Measurements from ENCODE around the gene NIPAL4.

DNA sequence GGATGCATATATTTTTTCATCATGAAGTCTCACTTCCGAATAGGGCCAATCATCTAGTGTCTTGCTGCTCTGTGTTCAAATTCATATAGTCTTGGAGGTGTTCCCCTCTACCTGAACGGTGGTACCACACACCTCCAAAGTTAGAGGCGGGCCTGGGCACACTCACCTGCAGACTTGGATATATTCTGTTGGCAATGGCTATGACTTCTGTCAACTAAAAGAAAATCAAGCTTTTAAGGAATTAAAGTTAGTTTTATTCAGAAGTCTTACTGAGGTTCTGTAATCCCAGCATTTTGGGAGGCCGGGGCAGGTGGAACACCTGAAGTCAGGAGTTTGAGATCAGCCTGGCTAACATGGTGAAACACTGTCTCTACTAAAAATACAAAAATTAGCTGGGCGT lies 2.6 kb upstream of the NIPAL4 start:
- TF ChIP-seq ZFX (IDR thresholded peaks at IDR 0.05), result no peak
- TF ChIP-seq, protein P1, sequence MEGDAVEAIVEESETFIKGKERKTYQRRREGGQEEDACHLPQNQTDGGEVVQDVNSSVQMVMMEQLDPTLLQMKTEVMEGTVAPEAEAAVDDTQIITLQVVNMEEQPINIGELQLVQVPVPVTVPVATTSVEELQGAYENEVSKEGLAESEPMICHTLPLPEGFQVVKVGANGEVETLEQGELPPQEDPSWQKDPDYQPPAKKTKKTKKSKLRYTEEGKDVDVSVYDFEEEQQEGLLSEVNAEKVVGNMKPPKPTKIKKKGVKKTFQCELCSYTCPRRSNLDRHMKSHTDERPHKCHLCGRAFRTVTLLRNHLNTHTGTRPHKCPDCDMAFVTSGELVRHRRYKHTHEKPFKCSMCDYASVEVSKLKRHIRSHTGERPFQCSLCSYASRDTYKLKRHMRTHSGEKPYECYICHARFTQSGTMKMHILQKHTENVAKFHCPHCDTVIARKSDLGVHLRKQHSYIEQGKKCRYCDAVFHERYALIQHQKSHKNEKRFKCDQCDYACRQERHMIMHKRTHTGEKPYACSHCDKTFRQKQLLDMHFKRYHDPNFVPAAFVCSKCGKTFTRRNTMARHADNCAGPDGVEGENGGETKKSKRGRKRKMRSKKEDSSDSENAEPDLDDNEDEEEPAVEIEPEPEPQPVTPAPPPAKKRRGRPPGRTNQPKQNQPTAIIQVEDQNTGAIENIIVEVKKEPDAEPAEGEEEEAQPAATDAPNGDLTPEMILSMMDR (conservative IDR thresholded peaks at IDR 0.05), result no peak
